Measurements from ENCODE around the gene CAPZB. TPM values are rescaled to one million over a fixed set of nuclear protein-coding genes. Genes with fewer than 3 reads are reported as not detected.

Gene CAPZB
- total RNA-seq, 6 experiments from 2014 or later = 565 to 646 (median 603) TPM

DNA sequence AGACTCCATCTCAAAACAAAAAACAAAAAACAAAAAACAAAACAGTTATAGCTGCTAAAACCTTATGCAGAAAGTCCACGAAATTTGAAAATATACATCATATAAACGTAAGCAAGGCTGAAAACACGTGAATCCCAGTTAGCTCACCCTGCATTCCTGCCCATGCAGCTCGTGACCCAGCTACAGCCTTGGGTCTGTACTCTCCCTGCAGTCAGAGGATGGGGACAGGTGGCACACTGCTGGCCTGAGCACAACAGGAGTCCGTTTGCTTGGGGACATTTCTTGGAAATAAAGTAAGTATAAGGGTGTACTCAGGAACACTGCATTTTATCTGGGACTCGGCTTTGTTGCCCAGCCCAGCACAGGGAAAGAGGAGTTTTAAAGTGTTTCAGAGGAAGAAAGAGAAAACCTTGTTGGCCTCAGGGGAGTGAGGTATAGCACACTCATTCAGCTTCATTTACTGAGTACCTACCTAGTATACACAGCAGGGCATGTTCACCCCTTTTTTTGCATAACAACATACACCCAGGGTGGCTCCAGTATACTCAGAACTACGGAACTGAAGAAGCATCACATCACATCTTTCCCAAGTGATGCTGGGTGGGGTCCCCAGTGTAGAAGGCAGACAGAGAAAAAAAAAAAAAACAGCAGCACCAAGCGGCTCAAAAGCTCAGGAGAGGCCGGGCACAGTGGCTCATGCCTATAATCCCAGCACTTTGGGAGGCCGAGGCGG lies 44.1 kb downstream of the CAPZB start:
- H3K4me3 Mint-ChIP-seq = peak overlapping the region; percentile 61
- H3K36me3 Mint-ChIP-seq (ENCODE audit: low read depth) = peaks cover 36% of the 10 kb centered on the region
- H3K27ac Mint-ChIP-seq = peak overlapping the region; percentile 83
- TF ChIP-seq, protein P1, sequence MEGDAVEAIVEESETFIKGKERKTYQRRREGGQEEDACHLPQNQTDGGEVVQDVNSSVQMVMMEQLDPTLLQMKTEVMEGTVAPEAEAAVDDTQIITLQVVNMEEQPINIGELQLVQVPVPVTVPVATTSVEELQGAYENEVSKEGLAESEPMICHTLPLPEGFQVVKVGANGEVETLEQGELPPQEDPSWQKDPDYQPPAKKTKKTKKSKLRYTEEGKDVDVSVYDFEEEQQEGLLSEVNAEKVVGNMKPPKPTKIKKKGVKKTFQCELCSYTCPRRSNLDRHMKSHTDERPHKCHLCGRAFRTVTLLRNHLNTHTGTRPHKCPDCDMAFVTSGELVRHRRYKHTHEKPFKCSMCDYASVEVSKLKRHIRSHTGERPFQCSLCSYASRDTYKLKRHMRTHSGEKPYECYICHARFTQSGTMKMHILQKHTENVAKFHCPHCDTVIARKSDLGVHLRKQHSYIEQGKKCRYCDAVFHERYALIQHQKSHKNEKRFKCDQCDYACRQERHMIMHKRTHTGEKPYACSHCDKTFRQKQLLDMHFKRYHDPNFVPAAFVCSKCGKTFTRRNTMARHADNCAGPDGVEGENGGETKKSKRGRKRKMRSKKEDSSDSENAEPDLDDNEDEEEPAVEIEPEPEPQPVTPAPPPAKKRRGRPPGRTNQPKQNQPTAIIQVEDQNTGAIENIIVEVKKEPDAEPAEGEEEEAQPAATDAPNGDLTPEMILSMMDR (IDR thresholded peaks at IDR 0.05) = no peak
- no peaks in the 10 kb centered on the region for H3K9me3 Mint-ChIP-seq
- peaks cover 94% of the 10 kb centered on the region for H3K4me1 Mint-ChIP-seq (ENCODE audit: low read depth)
- DNase-seq = no peak
- peaks cover 3% of the 10 kb centered on the region for H3K27me3 Mint-ChIP-seq (ENCODE audit: insufficient read depth)

DNA sequence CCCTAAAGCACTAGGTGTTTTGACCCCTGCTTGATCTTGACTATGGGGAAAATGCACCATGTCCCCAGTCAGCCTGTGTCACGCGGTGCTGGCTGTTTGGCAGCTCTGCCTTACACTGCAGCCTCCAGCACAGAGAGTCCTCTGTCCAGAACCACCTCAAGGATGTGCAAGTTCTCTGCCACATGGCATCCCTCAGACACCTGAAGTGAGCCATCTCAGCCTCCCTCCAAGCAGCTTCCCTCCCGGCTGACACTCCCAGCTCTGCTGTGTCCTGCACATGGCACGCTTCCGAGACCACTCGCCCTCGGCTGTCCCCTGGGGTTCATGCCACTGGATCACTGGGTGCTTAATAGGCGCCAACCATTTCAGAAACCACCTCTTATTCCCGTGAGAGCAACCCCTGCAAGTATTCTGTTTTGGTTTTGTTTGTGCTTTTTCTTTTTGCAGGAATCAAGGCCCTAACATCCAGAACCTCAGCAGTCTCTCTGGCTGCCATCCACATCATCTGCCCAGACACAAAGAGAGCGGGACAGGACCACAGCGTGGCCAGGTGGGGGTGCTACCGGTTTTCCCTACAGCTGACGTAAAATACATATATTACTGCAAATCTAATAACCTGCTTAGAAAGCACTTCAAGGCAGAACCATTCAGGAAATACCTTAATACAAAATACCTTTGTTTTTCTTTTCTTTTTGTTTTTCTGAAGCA lies 45.7 kb downstream of the CAPZB start:
- H3K4me1 Mint-ChIP-seq (ENCODE audit: low read depth) = peaks cover 94% of the 10 kb centered on the region
- H3K9me3 Mint-ChIP-seq = no peaks in the 10 kb centered on the region
- peak overlapping the region; percentile 83 for H3K27ac Mint-ChIP-seq
- TF ChIP-seq, protein P1 (IDR thresholded peaks at IDR 0.05) = peak; percentile 46
- no peak for DNase-seq
- peaks cover 41% of the 10 kb centered on the region for H3K36me3 Mint-ChIP-seq (ENCODE audit: low read depth)
- no peak overlapping the region; the same call in 1 of the 2 replicates for H3K4me3 Mint-ChIP-seq
- H3K27me3 Mint-ChIP-seq (ENCODE audit: insufficient read depth) = peaks cover 8% of the 10 kb centered on the region

DNA sequence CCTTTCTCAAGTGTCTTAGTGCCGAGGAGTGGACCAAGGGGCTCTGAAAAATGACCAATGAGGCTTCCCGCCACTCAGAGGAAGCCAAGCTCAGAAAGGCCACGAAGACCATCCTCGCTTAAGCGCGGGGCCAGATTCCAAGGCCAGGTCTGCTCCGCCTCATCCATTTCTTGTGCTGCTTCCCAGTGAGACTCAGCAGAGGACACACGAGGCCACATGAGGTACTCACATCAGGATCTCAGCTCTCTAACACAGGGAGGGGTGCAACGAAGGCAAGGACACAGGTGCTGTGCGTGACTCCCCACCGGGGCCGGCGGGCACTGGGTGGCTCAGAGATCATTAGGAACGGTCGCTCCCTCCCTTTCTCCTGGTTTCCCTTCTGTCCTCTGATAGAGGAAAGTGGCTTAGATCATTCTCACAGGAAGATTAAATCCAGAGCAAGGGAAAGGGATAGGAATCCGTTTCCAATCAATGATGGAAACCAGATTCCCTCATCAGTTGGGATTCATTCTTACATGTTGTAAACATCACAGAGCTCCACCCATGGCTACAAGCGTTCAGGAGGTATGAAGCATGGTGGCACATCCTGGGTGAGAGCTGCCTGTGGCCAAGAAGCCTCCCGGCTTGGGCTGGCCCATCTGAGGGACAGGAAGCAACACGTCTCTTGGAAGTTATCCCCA lies 46.7 kb downstream of the CAPZB start:
- Mint-ChIP-seq H3K4me1 (ENCODE audit: low read depth) (peaks cover 95% of the 10 kb centered on the region), H3K27me3 (ENCODE audit: insufficient read depth) (peaks cover 8% of the 10 kb centered on the region), H3K27ac (peak overlapping the region; percentile 84), H3K9me3 (no peaks in the 10 kb centered on the region), H3K4me3 (no peak overlapping the region; the same call in 1 of the 2 replicates), H3K36me3 (ENCODE audit: low read depth) (peaks cover 45% of the 10 kb centered on the region)
- TF ChIP-seq, protein P1 (IDR thresholded peaks at IDR 0.05) = no peak
- no peak for DNase-seq

DNA sequence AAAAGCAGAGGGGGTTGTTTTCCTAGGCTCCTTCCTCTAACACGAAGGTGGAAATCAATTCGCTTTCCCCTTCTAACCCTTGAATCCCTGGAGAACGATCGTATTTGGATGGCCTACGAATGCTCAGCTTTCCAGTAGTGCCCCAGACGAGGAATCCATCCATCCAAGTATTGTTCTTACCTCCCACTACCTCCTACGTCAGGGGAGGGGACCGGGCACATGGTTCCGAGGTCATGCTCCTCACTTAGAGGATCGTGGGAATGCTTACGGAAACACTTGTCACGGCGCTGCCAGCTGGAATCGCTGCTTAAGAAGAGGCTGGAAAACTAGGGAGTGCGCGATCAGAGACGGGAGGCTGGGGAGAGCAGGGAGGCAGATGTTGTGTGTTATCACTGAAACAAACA lies 47.4 kb downstream of the CAPZB start:
- no peaks in the 10 kb centered on the region for H3K9me3 Mint-ChIP-seq
- TF ChIP-seq, protein P1 (IDR thresholded peaks at IDR 0.05) = no peak
- peaks cover 49% of the 10 kb centered on the region for H3K36me3 Mint-ChIP-seq (ENCODE audit: low read depth)
- H3K4me3 Mint-ChIP-seq = no peak overlapping the region; the same call in 1 of the 2 replicates
- DNase-seq = no peak
- peaks cover 99% of the 10 kb centered on the region for H3K4me1 Mint-ChIP-seq (ENCODE audit: low read depth)
- peaks cover 8% of the 10 kb centered on the region for H3K27me3 Mint-ChIP-seq (ENCODE audit: insufficient read depth)
- H3K27ac Mint-ChIP-seq = peak overlapping the region; percentile 84

DNA sequence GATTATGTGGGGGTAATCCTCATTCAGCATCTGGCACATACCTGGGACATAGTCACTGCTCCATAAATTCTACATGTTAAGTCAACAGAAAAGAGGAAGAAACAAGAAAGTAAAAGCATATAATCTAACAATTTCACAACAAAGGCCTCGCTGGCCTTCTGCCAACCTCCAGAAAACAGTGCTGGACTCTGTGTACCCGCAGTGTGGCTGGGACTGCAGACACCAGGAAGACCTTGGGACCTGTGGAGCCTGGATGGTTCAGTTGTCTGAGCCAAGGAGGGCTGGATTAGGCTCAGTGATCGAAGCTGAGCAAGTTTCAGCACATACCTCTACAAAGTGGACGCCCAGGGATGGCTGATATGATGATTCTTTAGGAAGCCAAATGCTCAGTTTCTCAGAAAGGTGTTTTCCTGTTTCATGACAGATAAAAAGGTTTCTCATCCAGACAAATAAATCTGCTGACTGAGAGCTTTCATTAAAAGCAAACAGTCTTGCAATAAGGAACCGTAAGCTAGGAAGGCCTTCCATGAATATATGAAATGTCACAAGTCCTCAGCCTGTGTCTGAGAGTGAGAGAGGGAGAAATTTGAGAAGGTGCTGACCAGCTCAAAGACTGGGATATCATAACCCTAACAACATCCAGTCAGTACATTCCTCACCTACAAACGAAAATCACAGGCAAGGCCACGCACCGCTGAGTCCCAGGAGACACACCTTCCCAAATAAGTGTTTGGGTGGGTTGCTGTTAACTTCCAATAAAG lies 48.4 kb downstream of the CAPZB start:
- H3K4me3 Mint-ChIP-seq = peak overlapping the region; percentile 68
- H3K4me1 Mint-ChIP-seq (ENCODE audit: low read depth) = peaks cover 94% of the 10 kb centered on the region
- TF ChIP-seq, protein P1 (IDR thresholded peaks at IDR 0.05) = no peak
- peaks cover 53% of the 10 kb centered on the region for H3K36me3 Mint-ChIP-seq (ENCODE audit: low read depth)
- peak overlapping the region; percentile 84 for H3K27ac Mint-ChIP-seq
- H3K27me3 Mint-ChIP-seq (ENCODE audit: insufficient read depth) = peaks cover 8% of the 10 kb centered on the region
- H3K9me3 Mint-ChIP-seq = no peaks in the 10 kb centered on the region
- no peak for DNase-seq

Measured in HFFc6 (cell line).